GM19099 (cell line): ENCODE results near the gene NRXN2.

ENCODE experiments used
- POLR2A ChIP-seq: IDR thresholded peaks from 3 replicates; pipeline ENCODE4 v1.6.1; 2011; ENCODE audit warnings: low read depth; ENCODE audit not compliant: insufficient read length; ENCODE audit errors: extremely low read depth

The NRXN2 gene

DNA sequence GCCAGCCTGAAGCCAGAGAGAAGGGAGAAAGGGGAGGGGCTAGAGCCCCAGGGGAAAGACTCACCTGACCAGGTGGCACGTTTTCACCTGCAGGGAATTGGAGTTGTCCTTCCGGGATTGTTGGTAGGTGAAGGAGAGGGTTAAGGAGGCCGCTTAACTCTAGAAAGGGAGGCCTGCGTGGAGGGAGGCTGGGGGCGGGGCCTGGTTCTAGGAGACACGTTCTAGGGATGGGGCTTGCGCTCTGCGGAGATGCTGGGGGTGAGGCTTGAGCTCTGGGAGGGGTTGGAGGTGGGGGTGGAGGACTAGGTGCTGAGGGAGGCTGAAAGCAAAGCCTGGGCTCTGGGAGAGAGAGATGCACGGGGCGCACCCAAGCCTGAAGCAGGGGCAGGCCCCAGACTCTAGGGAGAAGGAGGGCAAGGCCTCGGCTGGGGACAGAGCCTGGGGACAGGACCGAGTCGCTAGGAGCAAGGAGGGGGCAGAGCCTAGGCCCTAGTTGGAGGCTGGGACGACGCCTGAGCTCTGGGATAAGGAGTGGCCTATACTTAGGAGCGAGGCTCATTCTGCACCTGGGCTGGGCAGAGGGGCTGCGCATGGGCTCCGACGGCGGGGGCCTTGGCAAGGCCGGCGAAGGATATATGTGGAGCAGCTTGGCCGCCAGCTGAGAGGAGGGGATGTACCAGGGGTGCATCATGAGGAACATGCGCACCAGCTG lies 18.5 kb upstream of the NRXN2 start:
- no peak for TF ChIP-seq POLR2A

DNA sequence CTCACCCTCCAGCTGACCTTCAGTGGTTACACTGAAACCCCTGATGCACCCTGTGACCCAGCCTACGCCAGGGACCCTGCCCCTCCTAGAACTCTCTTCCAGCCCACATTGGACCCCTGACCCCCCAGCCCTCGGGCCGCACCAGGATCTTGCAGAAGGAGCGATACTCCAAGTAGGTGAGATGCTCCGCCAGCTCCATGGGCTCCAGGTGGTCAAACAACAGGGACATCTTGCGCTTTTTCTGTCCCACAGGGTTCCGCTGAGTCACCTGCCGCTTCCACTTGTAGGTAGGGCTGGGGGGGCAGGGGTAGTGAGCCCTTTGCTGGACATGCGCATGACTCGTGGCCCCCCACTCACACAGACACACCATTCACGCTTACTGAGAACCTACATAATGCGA lies 16.9 kb upstream of the NRXN2 start:
- no peak for TF ChIP-seq POLR2A

DNA sequence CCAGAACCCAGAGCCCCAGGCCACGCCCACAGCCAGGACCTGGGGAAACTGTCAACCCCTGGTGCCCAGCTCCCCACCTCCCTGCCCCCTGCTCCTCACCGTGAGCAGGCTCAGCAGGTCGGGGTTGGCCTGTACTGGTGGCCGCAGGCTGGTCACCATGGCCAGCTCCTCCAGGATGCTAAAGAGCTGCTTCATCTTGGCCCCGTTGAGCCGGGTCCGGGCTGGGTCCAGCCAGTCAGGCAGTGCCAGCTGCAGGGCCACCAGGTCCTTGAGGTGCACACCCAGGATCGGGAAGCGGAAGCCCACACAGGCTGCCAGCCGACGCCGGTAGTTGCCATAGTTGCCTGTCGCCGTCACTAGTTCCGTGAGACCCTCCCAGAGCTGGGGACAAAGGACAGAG lies 13.7 kb upstream of the NRXN2 start:
- no peak for TF ChIP-seq POLR2A

DNA sequence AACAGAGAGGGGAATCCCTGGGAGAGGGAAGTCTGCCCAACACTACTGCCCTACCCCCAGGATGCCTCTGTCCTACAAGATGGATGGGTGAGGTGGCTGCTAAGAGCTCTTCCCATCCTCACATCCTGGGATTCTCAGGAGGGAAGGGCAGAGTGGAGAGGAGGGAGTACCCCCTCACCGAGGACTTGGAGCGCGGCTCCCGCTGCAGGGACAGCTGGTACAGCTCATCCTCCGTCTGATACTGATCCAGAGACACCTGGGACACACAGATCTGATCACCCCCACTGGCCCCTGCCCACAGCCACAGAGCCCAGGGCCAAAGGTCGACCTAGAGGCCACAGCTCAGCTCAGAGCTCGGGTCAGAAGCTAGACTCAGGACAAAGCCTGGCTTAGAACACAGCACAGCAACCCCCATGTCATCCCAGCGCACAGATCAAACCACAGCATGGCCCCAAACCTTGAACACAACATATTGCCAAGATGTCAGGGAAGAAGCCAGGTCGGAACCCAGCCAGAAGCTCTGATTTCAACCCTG lies 12.8 kb upstream of the NRXN2 start:
- TF ChIP-seq POLR2A = no peak

DNA sequence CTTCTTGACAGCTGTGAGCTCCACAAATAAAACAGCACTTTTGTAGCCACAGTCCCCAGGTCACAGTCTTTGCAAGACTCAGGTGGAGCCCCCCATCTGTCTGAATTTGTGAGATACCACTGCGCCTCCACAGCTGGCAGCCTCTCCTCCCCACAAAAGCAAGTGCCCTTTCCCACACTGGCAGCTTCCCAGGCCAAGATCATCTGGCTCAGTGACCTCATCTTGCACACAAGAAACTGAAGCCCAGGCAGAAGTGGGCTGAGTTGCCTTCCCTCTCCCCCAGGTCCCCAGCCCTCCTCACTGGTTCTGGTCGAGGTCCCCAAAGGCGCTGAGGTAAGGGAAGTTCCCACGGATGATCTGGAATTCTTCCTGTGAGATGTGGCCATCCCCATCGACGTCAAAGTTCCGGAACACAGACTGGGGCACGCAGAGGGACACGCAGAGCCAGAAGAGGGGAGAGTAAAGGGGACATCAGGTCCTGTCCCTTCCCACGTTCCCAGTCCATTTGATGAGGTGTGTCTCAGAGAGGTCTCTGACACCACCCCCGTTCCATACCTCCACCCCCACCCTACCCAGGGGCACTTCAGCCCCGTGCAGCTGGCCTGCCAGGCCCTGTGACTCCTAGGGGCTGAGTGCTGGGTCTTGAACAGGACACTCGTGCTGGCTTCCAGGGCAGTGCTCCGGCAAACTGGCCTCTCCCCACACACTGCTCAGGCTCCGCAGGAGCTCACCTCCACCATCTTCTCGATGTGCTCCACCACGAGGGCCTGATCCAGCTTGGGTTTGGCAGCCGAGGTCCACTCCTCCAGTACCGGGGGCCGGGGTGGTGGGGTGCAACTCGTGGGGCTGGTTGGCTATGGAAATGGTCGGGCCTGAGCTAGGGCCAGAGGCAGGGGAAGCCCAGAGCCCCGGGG lies 12.1 kb upstream of the NRXN2 start:
- no peak for TF ChIP-seq POLR2A

DNA sequence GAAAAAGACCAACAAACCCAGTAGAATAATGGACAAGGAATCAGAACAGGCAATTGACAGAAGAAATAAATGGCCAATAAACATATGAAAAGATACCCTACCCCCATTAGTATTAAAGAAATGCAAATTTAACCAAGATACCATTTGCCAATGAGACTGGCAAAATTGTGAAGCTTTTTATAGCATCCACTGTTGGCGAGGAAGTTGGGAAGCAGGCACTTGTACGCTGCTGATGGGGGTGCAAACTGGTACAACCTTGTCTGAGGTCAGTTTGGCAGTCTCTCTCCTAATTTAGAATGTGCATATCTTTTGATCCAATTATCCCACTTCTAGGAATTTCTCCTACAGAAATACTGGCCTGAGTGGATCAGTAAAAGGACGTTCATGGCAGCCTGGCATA lies 8.6 kb upstream of the NRXN2 start:
- no peak for TF ChIP-seq POLR2A

DNA sequence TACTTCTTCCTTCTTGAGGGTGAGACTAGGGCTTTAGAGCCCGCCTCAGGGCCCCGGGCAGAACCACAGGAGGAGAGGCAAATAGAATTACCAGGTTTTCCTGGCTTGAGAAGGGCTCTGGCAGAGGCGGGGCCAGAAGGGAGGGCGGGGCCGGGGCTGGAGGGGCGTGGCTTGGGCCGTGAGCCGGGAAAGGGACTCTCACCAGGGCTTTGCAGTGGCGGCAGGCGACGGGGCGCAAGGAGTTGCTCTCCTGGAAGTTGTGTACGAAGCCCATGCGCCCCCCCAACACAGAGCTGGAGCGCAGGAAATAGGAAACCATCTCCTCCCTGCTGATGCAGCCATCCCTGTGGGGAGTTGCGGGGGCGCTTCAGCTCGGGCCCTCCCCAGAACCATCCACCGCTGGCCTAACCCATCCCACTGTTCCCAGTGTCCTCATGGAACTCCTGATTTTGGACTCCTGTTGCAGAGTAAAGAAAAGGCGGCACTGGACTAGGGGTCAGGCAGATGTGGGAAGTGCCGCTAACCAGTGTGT lies 6.9 kb upstream of the NRXN2 start:
- no peak for TF ChIP-seq POLR2A

DNA sequence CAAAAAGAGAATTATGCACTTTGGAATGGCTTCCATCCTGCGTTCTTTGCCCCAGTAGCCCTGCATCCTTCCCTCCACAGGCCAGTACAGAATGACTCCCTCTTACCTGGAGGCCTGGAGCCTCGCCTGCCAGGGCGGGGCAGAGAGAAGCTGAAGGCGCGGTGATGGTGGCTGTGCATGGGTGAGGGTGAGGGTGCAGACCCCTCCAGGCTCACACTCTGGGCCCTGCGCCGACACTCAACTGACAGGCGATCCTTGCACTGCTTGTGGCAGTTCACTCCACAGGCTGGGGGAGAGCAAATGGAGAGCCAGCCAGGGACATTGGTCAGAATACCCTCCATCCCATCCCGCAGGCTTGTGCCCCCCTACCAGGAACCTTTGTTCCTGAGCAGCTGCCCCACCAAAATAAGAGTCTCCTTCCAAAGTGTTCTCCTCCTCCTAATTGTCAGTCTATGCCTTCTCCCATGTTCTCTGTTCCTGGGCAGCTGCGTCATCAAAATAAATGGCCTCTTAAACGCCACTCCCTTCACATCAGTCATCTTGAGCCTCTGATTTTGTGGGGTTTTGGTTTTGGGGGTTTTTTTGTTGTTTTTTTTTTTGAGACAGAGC lies 5.9 kb upstream of the NRXN2 start:
- no peak for TF ChIP-seq POLR2A

DNA sequence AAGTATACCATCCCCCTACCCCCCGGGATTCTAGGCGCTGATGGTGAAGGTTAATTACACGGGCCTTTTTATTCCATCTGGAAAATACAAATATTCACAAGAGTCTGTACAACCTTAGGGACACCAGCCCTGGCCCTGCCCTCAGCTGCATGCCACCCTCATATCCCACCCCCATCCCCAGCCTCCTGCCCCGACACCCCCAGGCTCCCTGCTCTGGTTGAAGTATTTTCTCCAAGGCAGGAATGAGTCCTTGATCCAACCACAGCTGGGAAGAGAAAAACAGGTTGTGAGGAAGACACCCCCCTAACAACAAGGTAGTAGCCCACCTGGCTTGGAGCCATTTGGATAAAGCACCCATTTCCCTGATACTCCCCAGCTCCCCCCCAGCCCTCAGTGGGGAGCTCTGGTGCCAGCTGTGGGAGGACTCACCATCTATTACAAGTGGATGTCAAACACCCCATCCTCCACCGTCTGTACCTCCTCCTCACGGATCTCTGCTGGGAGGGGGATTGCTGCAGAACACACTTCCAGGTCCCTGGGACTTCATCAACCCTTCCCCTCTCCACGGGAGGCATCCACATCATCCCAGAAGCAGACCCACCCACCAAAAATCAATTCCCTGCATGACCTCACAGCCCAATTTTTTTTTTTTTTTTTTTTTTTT lies 4.0 kb upstream of the NRXN2 start:
- no peak for TF ChIP-seq POLR2A

DNA sequence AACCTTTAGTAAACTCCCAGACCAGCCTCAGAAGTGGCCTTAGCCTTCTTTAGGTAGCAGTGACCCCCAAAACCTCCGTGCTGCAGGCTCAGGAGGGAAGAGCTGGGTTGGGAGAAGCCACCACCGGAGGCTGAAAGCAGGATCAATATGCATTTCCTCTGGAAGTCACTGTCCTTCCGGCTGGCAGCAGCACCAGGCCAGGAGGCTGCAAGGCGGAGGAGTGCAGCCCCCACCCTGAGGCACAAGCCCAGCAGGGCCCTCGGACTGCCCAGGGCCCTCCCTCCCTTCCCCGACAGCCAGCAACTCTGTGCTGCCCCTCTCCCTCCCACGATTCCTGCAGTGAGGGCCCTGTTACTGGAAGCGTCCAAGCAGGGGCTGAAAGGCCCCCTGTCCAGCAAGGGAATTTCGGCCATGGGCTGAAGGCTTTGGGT lies 3.2 kb upstream of the NRXN2 start:
- TF ChIP-seq POLR2A = no peak

DNA sequence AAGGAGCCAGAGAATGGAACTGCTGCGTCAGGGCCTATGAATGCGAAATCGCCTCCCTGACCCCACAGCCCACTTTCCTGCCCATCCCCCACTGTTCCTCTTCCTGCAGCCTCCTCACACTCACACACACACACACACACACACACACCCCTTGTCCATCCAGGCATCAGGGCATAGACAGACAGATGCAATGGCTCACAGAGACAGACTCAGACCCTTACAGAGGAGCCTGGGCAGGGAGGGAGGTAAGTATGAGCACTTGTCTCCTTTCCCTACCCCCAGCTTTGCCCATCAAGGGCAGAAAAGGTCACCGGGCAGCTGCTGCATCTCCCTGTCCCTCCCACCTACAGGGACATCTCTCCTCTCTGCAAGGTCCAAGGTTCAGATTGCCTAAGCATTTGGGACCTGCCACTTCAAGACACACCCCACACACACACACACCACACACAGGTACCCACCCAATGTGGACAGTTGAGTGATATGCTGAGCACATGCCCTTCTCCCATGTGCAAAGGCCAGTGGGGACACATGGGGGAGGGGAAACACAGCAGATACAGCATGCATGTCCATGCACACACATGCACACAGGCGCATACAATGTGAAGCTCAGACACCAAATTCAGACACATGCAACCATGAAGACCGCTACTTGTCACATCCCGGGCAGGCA lies 2.0 kb upstream of the NRXN2 start:
- no peak for TF ChIP-seq POLR2A

DNA sequence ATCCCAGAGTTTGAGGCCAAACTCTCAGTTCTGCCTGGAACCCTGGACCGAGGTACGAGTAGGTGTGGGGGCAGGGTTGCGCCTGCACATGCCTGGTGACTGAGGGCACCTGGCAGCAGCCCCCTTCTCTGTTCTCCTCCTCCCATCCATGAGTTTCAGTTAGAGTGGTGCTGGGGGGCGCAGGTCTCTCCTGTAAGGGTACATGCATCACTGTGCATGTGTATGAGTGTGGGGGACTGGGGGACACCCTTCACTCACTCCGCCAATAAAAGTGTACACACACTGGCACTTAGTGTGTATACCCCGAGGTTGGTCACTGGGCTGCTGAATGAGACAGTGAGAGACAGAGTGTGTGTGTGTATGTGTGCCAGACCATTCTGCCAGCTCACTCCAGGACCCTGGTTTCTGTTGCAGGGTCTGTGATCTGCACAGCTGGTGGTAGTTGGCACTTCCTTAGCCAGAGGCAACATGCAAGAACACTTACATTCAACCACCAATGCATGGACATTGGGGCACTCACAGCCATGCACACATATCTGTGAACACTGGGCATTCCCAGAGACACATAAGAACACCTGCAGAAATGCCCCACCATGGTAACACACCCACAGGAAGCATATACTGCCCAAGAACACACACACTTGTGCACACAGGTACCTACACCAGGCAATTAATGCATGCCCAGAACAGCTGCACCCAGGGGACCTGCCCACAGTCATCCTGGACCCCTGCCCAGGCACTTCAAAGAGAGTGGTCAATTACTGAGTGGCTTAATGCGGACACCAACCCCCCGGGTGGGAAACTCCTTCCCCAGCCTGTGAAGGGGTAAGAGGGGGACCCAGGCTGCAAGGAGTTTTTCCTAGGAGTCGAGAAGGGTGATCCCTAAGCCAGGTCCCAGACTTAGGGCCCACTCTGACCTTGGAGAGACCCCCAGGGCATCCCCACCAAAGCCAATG lies 1.2 kb upstream of the NRXN2 start:
- TF ChIP-seq POLR2A = no peak
